Measurements from ENCODE around the gene COQ9.

Gene COQ9

GRCh38 chr16:57471852-57472664 lies 24.8 kb downstream of the COQ9 start:
- no peak for DNase-seq (ENCODE audit: low read depth in 2 of 2)

GRCh38 chr16:57472665-57473060 lies 25.4 kb downstream of the COQ9 start:
- no peak for DNase-seq (ENCODE audit: low read depth in 2 of 2)

GRCh38 chr16:57473176-57473840 lies 26.0 kb downstream of the COQ9 start:
- DNase-seq (ENCODE audit: low read depth in 2 of 2), result no peak

GRCh38 chr16:57473906-57474305 lies 26.6 kb downstream of the COQ9 start:
- no peak for DNase-seq (ENCODE audit: low read depth in 2 of 2)

GRCh38 chr16:57474671-57475661 lies 27.7 kb downstream of the COQ9 start:
- no peak for DNase-seq (ENCODE audit: low read depth in 2 of 2)

- no peak for DNase-seq (ENCODE audit: low read depth in 2 of 2)
These were observed 28.5 kb downstream of the COQ9 start for GRCh38 chr16:57475711-57476339.

- DNase-seq (ENCODE audit: low read depth in 2 of 2), result no peak
These were observed 29.5 kb downstream of the COQ9 start for GRCh38 chr16:57476546-57477410.

GRCh38 chr16:57477531-57478202 lies 30.4 kb downstream of the COQ9 start:
- no peak for DNase-seq (ENCODE audit: low read depth in 2 of 2)

GRCh38 chr16:57478396-57479204 lies 31.3 kb downstream of the COQ9 start:
- DNase-seq (ENCODE audit: low read depth in 2 of 2), result no peak

GRCh38 chr16:57479205-57479975 lies 32.1 kb downstream of the COQ9 start:
- DNase-seq (ENCODE audit: low read depth in 2 of 2), result peak; percentile 25 to 33

GRCh38 chr16:57479976-57480753 lies 32.9 kb downstream of the COQ9 start:
- DNase-seq (ENCODE audit: low read depth in 2 of 2), result no peak

GRCh38 chr16:57480754-57481230 lies 33.5 kb downstream of the COQ9 start:
- DNase-seq (ENCODE audit: low read depth in 2 of 2), result no peak

GRCh38 chr16:57481421-57481820 lies 34.1 kb downstream of the COQ9 start:
- no peak for DNase-seq (ENCODE audit: low read depth in 2 of 2)

GRCh38 chr16:57482845-57483545 lies 35.7 kb downstream of the COQ9 start:
- no peak for DNase-seq (ENCODE audit: low read depth in 2 of 2)

GRCh38 chr16:57483725-57484514 lies 36.6 kb downstream of the COQ9 start:
- DNase-seq (ENCODE audit: low read depth in 2 of 2), result no peak

- no peak for DNase-seq (ENCODE audit: low read depth in 2 of 2)
These were observed 37.3 kb downstream of the COQ9 start for GRCh38 chr16:57484515-57485005.
